ENCODE measurements around the gene KRT28. TPM values are rescaled to one million over a fixed set of nuclear protein-coding genes. Genes with fewer than 3 reads are reported as not detected.

The KRT28 gene
- total RNA-seq, 1 donor from 2014 or later = not detected

DNA sequence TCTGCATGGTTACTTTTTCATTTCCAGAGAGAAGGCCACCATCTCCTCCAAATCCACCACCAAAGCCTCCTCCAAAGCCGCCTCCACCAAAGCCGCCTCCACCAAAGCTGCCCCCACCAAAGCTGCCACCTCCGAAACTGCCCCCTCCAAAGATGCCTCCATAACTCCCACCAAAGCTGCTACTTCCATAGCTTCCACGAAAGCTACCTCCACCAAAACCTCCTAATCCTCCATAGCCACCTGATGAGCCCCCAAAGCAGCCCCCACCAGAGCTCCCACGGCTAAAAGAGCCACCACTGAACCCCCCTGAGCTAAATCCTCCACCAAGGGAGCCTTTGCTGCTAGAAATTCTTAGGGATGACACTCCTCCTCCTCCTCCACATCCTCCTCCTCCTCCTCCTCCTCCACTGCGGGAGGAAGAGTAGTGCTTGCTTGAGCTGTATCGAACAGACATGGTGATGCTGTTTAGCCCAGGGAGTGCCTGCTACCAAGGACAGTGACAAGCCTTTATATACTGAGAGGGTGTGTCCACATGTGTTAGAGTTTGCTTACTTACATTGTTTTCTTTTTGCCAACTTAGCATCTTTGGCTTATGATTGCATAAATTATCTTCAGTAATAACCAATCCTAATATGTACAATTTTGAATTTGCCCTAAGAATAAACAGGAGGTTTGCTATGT is 22.5 kb upstream of the KRT28 start, which contains the start of gene KRT10:
Gene KRT10 (minus strand): TSS at position 483 of the 681 bp plus-strand sequence. CDS start 29 bp downstream, at position 454.
- Mint-ChIP-seq H3K27ac (no peak within 1 kb of the TSS), H3K4me1 (peaks cover 20% of the 10 kb centered on the region), H3K36me3 (peaks cover 3% of the 10 kb centered on the region), H3K4me3 (no peak within 1 kb of the TSS), H3K9me3 (no peaks in the 10 kb centered on the region), H3K27me3 (ENCODE audit: low read depth) (peaks cover 12% of the 10 kb centered on the region)
- no peak for DNase-seq (ENCODE audit: low spot score in 2 of 2, unreplicated experiment in 2 of 2)
- TF ChIP-seq, protein P1, sequence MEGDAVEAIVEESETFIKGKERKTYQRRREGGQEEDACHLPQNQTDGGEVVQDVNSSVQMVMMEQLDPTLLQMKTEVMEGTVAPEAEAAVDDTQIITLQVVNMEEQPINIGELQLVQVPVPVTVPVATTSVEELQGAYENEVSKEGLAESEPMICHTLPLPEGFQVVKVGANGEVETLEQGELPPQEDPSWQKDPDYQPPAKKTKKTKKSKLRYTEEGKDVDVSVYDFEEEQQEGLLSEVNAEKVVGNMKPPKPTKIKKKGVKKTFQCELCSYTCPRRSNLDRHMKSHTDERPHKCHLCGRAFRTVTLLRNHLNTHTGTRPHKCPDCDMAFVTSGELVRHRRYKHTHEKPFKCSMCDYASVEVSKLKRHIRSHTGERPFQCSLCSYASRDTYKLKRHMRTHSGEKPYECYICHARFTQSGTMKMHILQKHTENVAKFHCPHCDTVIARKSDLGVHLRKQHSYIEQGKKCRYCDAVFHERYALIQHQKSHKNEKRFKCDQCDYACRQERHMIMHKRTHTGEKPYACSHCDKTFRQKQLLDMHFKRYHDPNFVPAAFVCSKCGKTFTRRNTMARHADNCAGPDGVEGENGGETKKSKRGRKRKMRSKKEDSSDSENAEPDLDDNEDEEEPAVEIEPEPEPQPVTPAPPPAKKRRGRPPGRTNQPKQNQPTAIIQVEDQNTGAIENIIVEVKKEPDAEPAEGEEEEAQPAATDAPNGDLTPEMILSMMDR (IDR thresholded peaks at IDR 0.05; ENCODE audit: unreplicated experiment) = no peak

DNA sequence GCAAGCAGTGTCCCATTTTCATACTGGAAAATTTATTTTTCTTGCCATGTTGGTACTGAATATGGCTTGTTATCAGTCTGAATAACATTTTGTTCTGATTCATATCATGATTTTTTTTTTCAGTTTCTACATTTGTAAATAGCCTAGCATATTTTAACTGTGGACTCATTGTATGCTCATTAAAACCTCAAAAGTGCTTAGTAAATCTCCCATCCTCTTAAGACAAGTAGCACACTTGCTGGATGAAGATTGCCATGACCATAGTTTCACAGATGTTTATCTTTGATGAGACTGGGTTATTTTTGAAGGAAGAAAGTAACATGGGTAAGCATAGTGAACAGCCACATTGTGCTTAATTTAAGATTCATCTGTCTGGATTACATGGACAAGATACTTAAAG is 21.8 kb upstream of the KRT28 start:
- Mint-ChIP-seq H3K4me3 (no peak overlapping the region), H3K27ac (no peak overlapping the region), H3K36me3 (peaks cover 10% of the 10 kb centered on the region), H3K9me3 (no peaks in the 10 kb centered on the region), H3K4me1 (peaks cover 20% of the 10 kb centered on the region), H3K27me3 (ENCODE audit: low read depth) (peaks cover 5% of the 10 kb centered on the region)
- TF ChIP-seq, protein P1 (IDR thresholded peaks at IDR 0.05; ENCODE audit: unreplicated experiment) = no peak
- DNase-seq (ENCODE audit: low spot score in 2 of 2, unreplicated experiment in 2 of 2) = no peak

DNA sequence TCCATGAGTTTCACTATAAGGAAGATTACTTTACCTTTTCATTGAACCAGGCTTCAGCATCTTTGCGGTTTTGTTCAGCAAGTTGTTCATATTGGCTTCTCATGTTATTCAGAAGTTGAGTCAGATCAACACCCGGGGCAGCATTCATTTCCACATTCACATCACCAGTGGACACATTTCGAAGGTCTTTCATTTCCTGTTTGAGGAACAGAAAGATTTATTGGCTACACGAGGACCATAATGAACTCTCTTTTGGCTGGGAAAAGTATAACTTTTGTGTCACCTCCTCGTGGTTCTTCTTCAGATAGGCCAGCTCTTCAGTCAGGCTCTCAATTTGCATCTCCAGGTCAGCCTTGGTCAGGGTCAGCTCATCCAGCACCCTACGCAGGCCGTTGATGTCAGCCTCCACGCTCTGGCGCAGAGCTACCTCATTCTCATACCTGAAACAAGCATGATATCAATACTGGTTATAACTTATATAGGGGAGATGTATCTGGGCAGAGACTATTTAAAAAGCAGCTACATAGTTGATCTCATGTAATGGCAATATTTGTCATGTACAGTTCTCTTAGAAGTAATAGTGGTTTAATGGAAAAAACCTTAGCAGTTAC is 20.6 kb upstream of the KRT28 start:
- Mint-ChIP-seq H3K36me3 (peaks cover 11% of the 10 kb centered on the region), H3K4me1 (peaks cover 20% of the 10 kb centered on the region), H3K27ac (no peak overlapping the region), H3K27me3 (ENCODE audit: low read depth) (peaks cover 2% of the 10 kb centered on the region), H3K4me3 (peak overlapping the region; percentile 74), H3K9me3 (no peaks in the 10 kb centered on the region)
- TF ChIP-seq, protein P1 (IDR thresholded peaks at IDR 0.05; ENCODE audit: unreplicated experiment) = no peak
- no peak for DNase-seq (ENCODE audit: low spot score in 2 of 2, unreplicated experiment in 2 of 2)

DNA sequence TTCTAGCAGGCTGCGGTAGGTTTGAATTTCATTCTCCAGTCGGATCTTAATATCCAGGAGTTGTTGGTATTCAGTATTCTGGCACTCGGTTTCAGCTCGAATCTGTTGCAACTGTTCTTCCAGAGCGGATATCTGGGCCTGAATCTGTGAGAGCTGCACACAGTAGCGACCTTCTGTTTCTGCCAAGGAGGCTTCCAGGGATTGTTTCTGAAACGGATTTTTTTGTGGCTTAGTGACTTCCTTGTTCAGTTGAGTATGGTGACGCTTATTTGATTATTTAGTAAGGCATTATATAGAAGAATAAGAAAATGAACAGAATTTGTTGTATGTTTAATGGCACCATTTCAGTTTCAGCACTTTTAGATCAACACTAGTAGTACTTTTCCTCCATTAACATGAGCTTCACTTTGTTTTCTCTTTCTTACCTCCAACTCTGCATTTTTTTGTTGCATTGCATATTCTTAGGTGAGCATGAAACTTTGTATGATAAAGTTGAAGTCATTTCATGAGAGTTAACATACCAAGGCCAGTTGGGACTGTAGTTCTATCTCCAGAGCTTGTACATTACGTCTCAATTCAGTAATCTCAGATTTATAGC is 19.9 kb upstream of the KRT28 start:
- peaks cover 11% of the 10 kb centered on the region for H3K36me3 Mint-ChIP-seq
- H3K27ac Mint-ChIP-seq = peak overlapping the region; percentile 87
- H3K27me3 Mint-ChIP-seq (ENCODE audit: low read depth) = peaks cover 5% of the 10 kb centered on the region
- DNase-seq (ENCODE audit: low spot score in 2 of 2, unreplicated experiment in 2 of 2) = no peak
- peaks cover 20% of the 10 kb centered on the region for H3K4me1 Mint-ChIP-seq
- peak overlapping the region; percentile 74 for H3K4me3 Mint-ChIP-seq
- H3K9me3 Mint-ChIP-seq = no peaks in the 10 kb centered on the region
- TF ChIP-seq, protein P1 (IDR thresholded peaks at IDR 0.05; ENCODE audit: unreplicated experiment) = no peak

DNA sequence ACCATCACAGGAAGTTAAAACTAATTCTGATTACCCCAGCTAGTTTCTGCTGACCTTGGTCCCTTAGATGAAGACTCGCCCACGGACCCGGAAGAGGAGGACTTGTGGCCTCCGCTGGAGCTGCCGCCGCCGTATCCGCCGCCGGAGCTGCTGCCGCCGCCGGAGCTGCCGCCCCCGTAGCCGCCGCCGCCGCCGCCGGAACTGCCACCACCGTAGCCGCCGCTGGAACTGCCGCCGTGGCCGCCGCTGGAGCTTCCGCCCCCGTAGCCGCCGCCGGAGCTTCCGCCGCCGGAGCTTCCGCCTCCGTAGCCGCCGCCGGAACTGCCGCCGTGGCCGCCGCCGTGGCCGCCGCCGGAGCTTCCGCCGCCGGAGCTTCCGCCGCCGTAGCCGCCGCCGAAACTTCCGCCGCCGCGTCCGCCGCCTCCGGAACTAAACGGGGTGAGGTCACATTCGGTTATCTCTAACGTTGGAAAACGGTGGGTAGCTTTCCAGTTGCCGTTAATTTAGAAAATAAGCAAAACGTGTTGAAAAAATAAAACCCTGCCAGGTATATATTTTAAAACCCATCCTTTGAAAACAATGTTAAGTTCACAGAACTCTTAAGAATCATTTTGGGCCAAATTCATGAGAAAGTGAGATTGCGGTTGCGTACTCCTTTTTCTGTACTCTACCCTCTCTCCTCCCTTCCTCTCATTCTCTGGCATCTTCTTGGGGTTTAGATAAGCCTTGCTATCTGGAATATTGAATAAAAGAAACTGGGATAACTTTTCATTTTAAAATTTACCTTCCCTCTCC is 19.2 kb upstream of the KRT28 start:
- H3K4me1 Mint-ChIP-seq = peaks cover 15% of the 10 kb centered on the region
- TF ChIP-seq, protein P1 (IDR thresholded peaks at IDR 0.05; ENCODE audit: unreplicated experiment) = no peak
- peak overlapping the region; percentile 93 for H3K4me3 Mint-ChIP-seq
- H3K9me3 Mint-ChIP-seq = no peaks in the 10 kb centered on the region
- peaks cover 12% of the 10 kb centered on the region for H3K27me3 Mint-ChIP-seq (ENCODE audit: low read depth)
- H3K27ac Mint-ChIP-seq = peak overlapping the region; percentile 87
- peaks cover 11% of the 10 kb centered on the region for H3K36me3 Mint-ChIP-seq
- DNase-seq (ENCODE audit: low spot score in 2 of 2, unreplicated experiment in 2 of 2) = peak; percentile 59 to 85
